HG03060 (cell line): ENCODE data around the gene MAST4.

Experiments
- ATAC-seq: cut with Tn5 transposase; IDR thresholded peaks from one replicate; pipeline ENCODE4 v1.9.1; 2021; ENCODE audit warnings: low read depth, moderate number of reproducible peaks; ENCODE audit not compliant: unreplicated experiment

The MAST4 gene

GRCh38 chr5:67135381-67135984, 539.3 kb downstream of the MAST4 start:
- no peak for ATAC-seq

GRCh38 chr5:67139030-67139429, 542.8 kb downstream of the MAST4 start:
- no peak for ATAC-seq

GRCh38 chr5:67140413-67140812, 544.2 kb downstream of the MAST4 start:
- ATAC-seq, result no peak

- ATAC-seq, result no peak
These were observed 545.5 kb downstream of the MAST4 start for GRCh38 chr5:67141644-67142043.

GRCh38 chr5:67142816-67143215, 546.6 kb downstream of the MAST4 start:
- ATAC-seq, result no peak

- no peak for ATAC-seq
These were observed 547.4 kb downstream of the MAST4 start for GRCh38 chr5:67143549-67143948.

- no peak for ATAC-seq
These were observed 548.0 kb downstream of the MAST4 start for GRCh38 chr5:67144183-67144639.

- ATAC-seq, result no peak
These were observed 550.4 kb downstream of the MAST4 start for GRCh38 chr5:67146574-67146973.

- no peak for ATAC-seq
These were observed 550.8 kb downstream of the MAST4 start for GRCh38 chr5:67146981-67147380.

GRCh38 chr5:67147760-67148159, 551.6 kb downstream of the MAST4 start:
- ATAC-seq, result no peak

- ATAC-seq, result no peak
These were observed 553.1 kb downstream of the MAST4 start for GRCh38 chr5:67149057-67149950.

GRCh38 chr5:67149951-67150523, 553.8 kb downstream of the MAST4 start:
- ATAC-seq, result no peak

- no peak for ATAC-seq
These were observed 556.2 kb downstream of the MAST4 start for GRCh38 chr5:67152400-67152799.

GRCh38 chr5:67153292-67153691, 557.1 kb downstream of the MAST4 start:
- no peak for ATAC-seq

GRCh38 chr5:67154556-67155206, 558.5 kb downstream of the MAST4 start:
- ATAC-seq, result no peak

GRCh38 chr5:67156976-67157583, 560.9 kb downstream of the MAST4 start:
- no peak for ATAC-seq

- no peak for ATAC-seq
These were observed 564.1 kb downstream of the MAST4 start for GRCh38 chr5:67160272-67160671.

GRCh38 chr5:67160985-67161384, 564.8 kb downstream of the MAST4 start:
- no peak for ATAC-seq

- no peak for ATAC-seq
These were observed 565.6 kb downstream of the MAST4 start for GRCh38 chr5:67161767-67162166.

- ATAC-seq, result no peak
These were observed 567.1 kb downstream of the MAST4 start for GRCh38 chr5:67163231-67163756.
